ENCODE results near the gene NTRK2.

DNA sequence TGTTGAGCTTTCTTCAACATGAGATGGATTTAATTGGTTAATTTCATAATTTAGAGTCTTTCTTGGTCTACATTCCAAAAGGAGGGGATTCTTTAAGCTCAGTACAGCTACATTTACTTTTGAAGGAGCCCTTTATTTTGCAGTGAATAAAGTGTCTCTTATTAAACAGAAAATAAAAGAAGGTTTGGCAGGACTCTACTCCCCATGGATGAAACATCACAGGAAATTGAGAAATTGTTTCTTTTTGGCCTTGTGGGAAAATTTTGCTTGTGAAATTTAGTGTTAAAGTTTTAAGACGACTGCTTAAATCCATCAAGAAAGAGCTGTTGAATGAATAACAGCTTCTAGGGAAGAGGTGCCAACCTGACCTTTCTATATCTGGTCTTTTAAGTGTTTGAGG is 187.7 kb downstream of the NTRK2 start:
- TF ChIP-seq POLR2AphosphoS5 (IDR thresholded peaks at IDR 0.05; ENCODE audit: low read depth, low read length) (no peak), FOXP2 (optimal IDR thresholded peaks at IDR 0.05; ENCODE audit: borderline replicate concordance, extremely low read depth, extremely low read length, insufficient read depth) (no peak)

All from PFSK-1 (cell line).